ENCODE data around the gene SLC25A48.

DNA sequence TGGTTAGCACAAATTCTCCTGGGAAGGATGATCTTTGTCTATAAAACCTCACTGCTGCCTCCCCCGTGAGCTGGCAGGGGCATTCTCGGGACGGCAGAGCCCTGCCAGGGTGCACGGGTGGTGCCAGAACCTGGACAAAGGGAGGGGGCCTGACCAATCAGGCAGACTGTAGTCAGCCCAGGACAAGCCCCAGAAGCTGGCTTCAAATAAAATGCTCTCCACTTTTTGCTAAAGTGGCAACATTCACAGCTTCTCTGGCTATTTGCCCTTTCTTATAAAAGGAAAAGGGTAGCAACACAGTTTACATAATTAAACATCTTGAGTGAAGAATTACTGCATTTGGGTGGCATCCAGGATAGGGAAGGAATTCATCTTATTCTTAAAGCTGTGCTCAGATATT, 46.8 kb downstream of the SLC25A48 start:
- TF ChIP-seq, protein P1, sequence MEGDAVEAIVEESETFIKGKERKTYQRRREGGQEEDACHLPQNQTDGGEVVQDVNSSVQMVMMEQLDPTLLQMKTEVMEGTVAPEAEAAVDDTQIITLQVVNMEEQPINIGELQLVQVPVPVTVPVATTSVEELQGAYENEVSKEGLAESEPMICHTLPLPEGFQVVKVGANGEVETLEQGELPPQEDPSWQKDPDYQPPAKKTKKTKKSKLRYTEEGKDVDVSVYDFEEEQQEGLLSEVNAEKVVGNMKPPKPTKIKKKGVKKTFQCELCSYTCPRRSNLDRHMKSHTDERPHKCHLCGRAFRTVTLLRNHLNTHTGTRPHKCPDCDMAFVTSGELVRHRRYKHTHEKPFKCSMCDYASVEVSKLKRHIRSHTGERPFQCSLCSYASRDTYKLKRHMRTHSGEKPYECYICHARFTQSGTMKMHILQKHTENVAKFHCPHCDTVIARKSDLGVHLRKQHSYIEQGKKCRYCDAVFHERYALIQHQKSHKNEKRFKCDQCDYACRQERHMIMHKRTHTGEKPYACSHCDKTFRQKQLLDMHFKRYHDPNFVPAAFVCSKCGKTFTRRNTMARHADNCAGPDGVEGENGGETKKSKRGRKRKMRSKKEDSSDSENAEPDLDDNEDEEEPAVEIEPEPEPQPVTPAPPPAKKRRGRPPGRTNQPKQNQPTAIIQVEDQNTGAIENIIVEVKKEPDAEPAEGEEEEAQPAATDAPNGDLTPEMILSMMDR (IDR thresholded peaks at IDR 0.05) = no peak
- TF ChIP-seq POLR2A (IDR thresholded peaks at IDR 0.05) = no peak
